ENCODE measurements around the gene MEP1B.
A peak's percentile ranks its signal among the peaks of the same experiment; 100 is the strongest.
"Not testable (repeated sequence)": the region's sequence is repeated elsewhere in the genome, so short reads cannot be mapped to it uniquely, and the experiment has no call there.

The MEP1B gene

GRCh38 chr18:32189790-32190189 is at the start of gene MEP1B:
TSS of gene MEP1B (plus strand) at chr18:32190039. CDS start at chr18:32190071, 32 bp downstream.
- DNase-seq = no peak

GRCh38 chr18:32148185-32148870 is 41.5 kb upstream of the MEP1B start:
- DNase-seq = no peak

- DNase-seq = no peak
Measured at GRCh38 chr18:32152705-32153448, 37.0 kb upstream of the MEP1B start.

GRCh38 chr18:32156855-32157254 is 33.0 kb upstream of the MEP1B start:
- DNase-seq = no peak

GRCh38 chr18:32157580-32157979 is 32.3 kb upstream of the MEP1B start:
- no peak for DNase-seq

- DNase-seq = peak; percentile 68 to 80
Measured at GRCh38 chr18:32158108-32158624, 31.7 kb upstream of the MEP1B start.

- DNase-seq = not testable (repeated sequence)
Measured at GRCh38 chr18:32158631-32159030, 31.2 kb upstream of the MEP1B start.

GRCh38 chr18:32160547-32160946 is 29.3 kb upstream of the MEP1B start:
- DNase-seq = no peak

GRCh38 chr18:32167980-32168730 is 21.7 kb upstream of the MEP1B start:
- no peak for DNase-seq

- DNase-seq = no peak
Measured at GRCh38 chr18:32173654-32174053, 16.2 kb upstream of the MEP1B start.

GRCh38 chr18:32174719-32175118 is 15.1 kb upstream of the MEP1B start:
- no peak for DNase-seq

- no peak for DNase-seq
Measured at GRCh38 chr18:32175265-32175664, 14.6 kb upstream of the MEP1B start.

- DNase-seq = not testable (repeated sequence)
Measured at GRCh38 chr18:32176745-32177144, 13.1 kb upstream of the MEP1B start.

- DNase-seq = no peak
Measured at GRCh38 chr18:32177530-32177929, 12.3 kb upstream of the MEP1B start.

- no peak for DNase-seq
Measured at GRCh38 chr18:32183503-32183902, 6.3 kb upstream of the MEP1B start.

GRCh38 chr18:32190209-32190608 is 370 bp downstream of the MEP1B start:
- no peak for DNase-seq

- DNase-seq = no peak
Measured at GRCh38 chr18:32195881-32196815, 6.3 kb downstream of the MEP1B start.

GRCh38 chr18:32200766-32201165 is 10.9 kb downstream of the MEP1B start:
- DNase-seq = no peak

- DNase-seq = no peak
Measured at GRCh38 chr18:32201948-32202672, 12.3 kb downstream of the MEP1B start.

GRCh38 chr18:32208023-32208422 is 18.2 kb downstream of the MEP1B start:
- DNase-seq = no peak

GRCh38 chr18:32208577-32208976 is 18.7 kb downstream of the MEP1B start:
- DNase-seq = no peak

All from NCI-H1930 (cell line).